SK-N-SH (cell line): ENCODE measurements around the gene DGCR8.

Experiments
- EP300 ChIP-seq, 2 experiments: IDR thresholded peaks; 2 replicates each; pipeline versions ENCODE4 v1.4.0 to v1.6.1; 2012; ENCODE audit warnings: borderline replicate concordance in 1 of 2, low read depth in 1 of 2, low read length in 1 of 2
- FOXM1 ChIP-seq: IDR thresholded peaks from 2 replicates; pipeline ENCODE4 v1.4.0; 2012; ENCODE audit warnings: low read depth, mild to moderate bottlenecking
- POLR2AphosphoS5 ChIP-seq: IDR thresholded peaks from 2 replicates; pipeline ENCODE4 v1.6.1; 2012; ENCODE audit warnings: low read depth, low read length
- RAD21 ChIP-seq: IDR thresholded peaks from 2 replicates; pipeline ENCODE4 v1.6.1; 2012; ENCODE audit warnings: mild to moderate bottlenecking, low read length
- TAF1 ChIP-seq: IDR thresholded peaks from 2 replicates; pipeline ENCODE4 v1.6.1; 2012; ENCODE audit warnings: low read depth, mild to moderate bottlenecking, low read length, moderate library complexity, borderline replicate concordance
- TF ChIP-seq, protein P1 (sequence below): fragments of 200-600 bp; sonication (generic); IDR thresholded peaks from 2 replicates; pipeline ENCODE4 v1.6.1; 2017; ENCODE audit warnings: antibody characterized with exemption, mild to moderate bottlenecking, moderate library complexity
- TF ChIP-seq, protein P2 (sequence below): IDR thresholded peaks from 2 replicates; pipeline ENCODE4 v1.4.0; 2012; ENCODE audit warnings: low read depth
- TF ChIP-seq, protein P3 (sequence below): fragments of 150-350 bp; IDR thresholded peaks from 2 replicates; pipeline ENCODE4 v1.6.1; 2017; ENCODE audit warnings: antibody characterized with exemption, low read length, low read depth, borderline replicate concordance

DNA sequence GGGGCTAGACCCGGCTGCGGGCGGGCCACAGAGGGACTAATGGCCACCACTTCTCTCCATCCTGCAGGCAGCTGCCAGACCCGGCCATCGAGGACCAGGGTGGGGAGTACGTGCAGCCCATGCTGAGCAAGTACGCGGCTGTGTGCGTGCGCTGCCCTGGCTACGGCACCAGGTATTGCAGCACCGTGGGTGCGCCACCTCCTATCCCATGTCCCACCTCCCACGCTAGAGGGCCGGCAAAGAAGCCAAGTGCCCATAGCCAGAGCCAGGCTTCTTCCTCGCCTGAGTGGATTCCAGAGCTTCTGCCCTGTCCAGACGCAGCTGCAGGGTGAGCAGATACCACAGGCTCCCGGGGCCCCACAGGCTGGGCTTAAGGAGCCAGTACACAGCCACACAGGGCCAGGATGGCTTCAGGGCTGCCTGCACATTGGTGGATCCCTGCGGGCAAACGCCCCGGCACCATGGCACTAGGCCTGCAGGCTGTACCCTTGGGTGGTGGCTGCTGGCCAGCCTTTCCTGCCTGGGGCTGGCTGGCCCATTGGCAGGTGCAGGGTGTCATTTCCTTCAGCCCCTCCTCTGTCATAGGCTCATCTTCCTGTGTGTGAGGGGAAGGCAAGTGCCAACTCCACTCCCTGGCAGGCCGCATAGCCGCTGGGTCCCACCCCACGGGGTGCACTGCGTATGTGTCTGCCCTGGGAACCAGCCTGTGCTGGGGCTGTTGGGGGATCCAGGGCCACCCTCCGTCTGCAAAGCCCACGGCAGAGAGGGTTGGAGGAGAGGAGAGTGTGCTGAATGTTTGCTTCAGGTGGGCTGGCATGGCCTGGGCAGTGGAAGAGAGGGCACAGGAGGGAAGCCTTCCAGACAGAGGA, 16.5 kb upstream of the DGCR8 start:
- TF ChIP-seq RAD21 (no peak), POLR2AphosphoS5 (no peak), FOXM1 (no peak), TAF1 (no peak), EP300 (IDR thresholded peaks at IDR 0.05; ENCODE audit: borderline replicate concordance in 1 of 2, low read depth in 1 of 2, low read length in 1 of 2) (no peak)
- TF ChIP-seq, protein P1, sequence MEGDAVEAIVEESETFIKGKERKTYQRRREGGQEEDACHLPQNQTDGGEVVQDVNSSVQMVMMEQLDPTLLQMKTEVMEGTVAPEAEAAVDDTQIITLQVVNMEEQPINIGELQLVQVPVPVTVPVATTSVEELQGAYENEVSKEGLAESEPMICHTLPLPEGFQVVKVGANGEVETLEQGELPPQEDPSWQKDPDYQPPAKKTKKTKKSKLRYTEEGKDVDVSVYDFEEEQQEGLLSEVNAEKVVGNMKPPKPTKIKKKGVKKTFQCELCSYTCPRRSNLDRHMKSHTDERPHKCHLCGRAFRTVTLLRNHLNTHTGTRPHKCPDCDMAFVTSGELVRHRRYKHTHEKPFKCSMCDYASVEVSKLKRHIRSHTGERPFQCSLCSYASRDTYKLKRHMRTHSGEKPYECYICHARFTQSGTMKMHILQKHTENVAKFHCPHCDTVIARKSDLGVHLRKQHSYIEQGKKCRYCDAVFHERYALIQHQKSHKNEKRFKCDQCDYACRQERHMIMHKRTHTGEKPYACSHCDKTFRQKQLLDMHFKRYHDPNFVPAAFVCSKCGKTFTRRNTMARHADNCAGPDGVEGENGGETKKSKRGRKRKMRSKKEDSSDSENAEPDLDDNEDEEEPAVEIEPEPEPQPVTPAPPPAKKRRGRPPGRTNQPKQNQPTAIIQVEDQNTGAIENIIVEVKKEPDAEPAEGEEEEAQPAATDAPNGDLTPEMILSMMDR, result no peak
- TF ChIP-seq, protein P2, sequence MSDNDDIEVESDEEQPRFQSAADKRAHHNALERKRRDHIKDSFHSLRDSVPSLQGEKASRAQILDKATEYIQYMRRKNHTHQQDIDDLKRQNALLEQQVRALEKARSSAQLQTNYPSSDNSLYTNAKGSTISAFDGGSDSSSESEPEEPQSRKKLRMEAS, result no peak
- TF ChIP-seq, protein P3, sequence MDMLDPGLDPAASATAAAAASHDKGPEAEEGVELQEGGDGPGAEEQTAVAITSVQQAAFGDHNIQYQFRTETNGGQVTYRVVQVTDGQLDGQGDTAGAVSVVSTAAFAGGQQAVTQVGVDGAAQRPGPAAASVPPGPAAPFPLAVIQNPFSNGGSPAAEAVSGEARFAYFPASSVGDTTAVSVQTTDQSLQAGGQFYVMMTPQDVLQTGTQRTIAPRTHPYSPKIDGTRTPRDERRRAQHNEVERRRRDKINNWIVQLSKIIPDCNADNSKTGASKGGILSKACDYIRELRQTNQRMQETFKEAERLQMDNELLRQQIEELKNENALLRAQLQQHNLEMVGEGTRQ, result no peak
